GM06990 (cell line): ENCODE measurements around the gene EIF4H.

ENCODE experiments used
- DNase-seq: peaks from one replicate; pipeline ENCODE4 v3.0.0-alpha.2; 2011; ENCODE audit not compliant: insufficient read length; ENCODE audit errors: extremely low read depth
- H3K27me3 ChIP-seq: replicated peaks from 2 replicates; pipeline ENCODE4 v1.6.0; 2011; ENCODE audit warnings: low read length; ENCODE audit not compliant: control insufficient read depth, insufficient read depth
- H3K36me3 ChIP-seq: 2 replicates; pipeline ENCODE4 v1.5.1; 2011; ENCODE audit warnings: low read length; ENCODE audit not compliant: control insufficient read depth, insufficient read depth
- H3K4me3 ChIP-seq: replicated peaks from 2 replicates; pipeline ENCODE4 v1.5.1; 2011; ENCODE audit warnings: low read depth, mild to moderate bottlenecking, control low read depth, low read length
- CTCF ChIP-seq: IDR thresholded peaks from 2 replicates; pipeline ENCODE4 v1.5.1; 2011; ENCODE audit warnings: low read length, control low read depth, mild to moderate bottlenecking, inconsistent platforms; ENCODE audit not compliant: insufficient read depth, poor library complexity, severe bottlenecking

Gene EIF4H

GRCh38 chr7:74216361-74216761, 42.2 kb downstream of the EIF4H start:
- TF ChIP-seq CTCF, result no peak
- peaks cover 37% of the 10 kb centered on the region for H3K36me3 ChIP-seq
- no peaks in the 10 kb centered on the region for H3K27me3 ChIP-seq
- DNase-seq, result no peak
- no peak overlapping the region for H3K4me3 ChIP-seq

GRCh38 chr7:74217455-74218342, 43.5 kb downstream of the EIF4H start:
- Histone ChIP-seq H3K36me3 (peaks cover 39% of the 10 kb centered on the region), H3K4me3 (no peak overlapping the region), H3K27me3 (no peaks in the 10 kb centered on the region)
- peak; percentile 79 for DNase-seq
- TF ChIP-seq CTCF, result no peak

GRCh38 chr7:74218343-74218698, 44.2 kb downstream of the EIF4H start:
- no peak for TF ChIP-seq CTCF
- Histone ChIP-seq H3K4me3 (no peak overlapping the region), H3K36me3 (peaks cover 41% of the 10 kb centered on the region), H3K27me3 (no peaks in the 10 kb centered on the region)
- DNase-seq, result no peak

GRCh38 chr7:74219416-74219815, 45.3 kb downstream of the EIF4H start:
- no peak overlapping the region for H3K4me3 ChIP-seq
- DNase-seq, result no peak
- H3K27me3 ChIP-seq, result no peaks in the 10 kb centered on the region
- H3K36me3 ChIP-seq, result peaks cover 52% of the 10 kb centered on the region
- TF ChIP-seq CTCF, result no peak

GRCh38 chr7:74220229-74220628, 46.1 kb downstream of the EIF4H start:
- TF ChIP-seq CTCF, result no peak
- H3K4me3 ChIP-seq, result no peak overlapping the region
- H3K36me3 ChIP-seq, result peaks cover 53% of the 10 kb centered on the region
- DNase-seq, result no peak
- H3K27me3 ChIP-seq, result no peaks in the 10 kb centered on the region
